GM19395 (cell line): ENCODE data around the gene FBXO34.
"Not testable (repeated sequence)": the region's sequence is repeated elsewhere in the genome, so short reads cannot be mapped to it uniquely, and the experiment has no call there.

ENCODE experiments used
- ATAC-seq: cut with Tn5 transposase; IDR thresholded peaks from one replicate; pipeline ENCODE4 v1.9.1; 2021; ENCODE audit warnings: mild to moderate bottlenecking, moderate library complexity; ENCODE audit not compliant: unreplicated experiment

The FBXO34 gene

DNA sequence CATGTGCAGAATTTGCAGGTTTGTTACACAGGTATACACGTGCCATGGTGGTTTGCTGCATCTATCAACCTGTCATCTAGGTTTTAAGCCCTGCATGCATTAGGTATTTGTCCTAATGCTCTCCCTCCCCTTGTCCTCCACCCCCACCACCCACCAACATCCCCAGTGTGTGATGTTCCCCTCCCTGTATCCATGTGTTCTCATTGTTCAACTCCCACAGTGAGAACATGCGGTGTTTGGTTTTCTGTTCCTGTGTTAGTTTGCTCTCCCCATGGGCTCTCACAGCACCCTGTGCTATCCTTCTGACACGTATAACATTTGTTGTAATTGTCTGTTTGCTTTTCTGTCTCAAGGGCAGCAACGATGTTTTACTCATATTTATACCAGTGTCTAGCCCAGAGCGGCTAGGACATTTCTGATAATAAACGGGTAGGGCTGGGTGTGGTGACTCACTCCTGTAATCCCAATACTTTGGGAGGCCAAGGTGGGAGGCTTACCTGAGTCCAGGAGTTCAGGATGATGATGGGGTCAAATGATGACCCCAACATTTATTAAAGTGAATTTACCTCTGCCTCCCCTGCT is 73.5 kb downstream of the FBXO34 start:
- not testable (repeated sequence) for ATAC-seq

DNA sequence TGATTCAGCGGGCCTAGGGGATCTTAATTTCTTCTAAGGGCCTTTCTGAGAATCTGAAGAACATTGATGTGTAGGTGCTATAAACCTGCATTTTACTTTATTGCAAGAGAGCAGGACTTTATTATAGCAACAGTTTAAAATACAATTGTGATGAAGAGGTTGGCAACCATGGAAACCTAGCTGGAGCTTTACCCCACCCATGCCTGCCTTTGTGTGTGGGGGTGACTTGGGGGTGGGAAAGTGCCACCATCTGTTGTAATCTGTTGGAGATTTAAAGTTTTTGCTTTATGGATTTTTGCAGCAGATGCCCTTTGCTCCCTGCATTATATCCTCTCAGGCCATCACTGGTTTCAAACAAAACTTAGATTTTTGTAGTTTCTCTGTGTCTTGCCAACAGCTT is 75.8 kb downstream of the FBXO34 start:
- no peak for ATAC-seq

DNA sequence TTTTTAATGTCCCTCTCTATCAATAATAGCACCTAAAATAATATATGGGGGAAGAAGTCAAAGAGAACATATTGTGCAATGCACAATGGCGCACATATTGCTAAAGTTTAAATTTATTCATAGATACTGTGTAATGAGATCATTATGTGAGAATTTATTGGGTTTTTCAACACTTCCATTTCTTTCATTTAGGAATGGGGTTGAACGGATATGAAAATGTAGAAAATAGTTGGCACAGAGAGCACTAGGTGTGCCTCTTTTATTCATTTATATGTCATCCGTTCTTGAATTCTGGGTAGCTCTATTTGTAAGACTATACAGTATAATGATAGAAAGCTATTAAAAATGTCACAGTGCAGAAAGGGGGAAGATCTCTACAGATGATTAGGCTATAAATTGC is 76.5 kb downstream of the FBXO34 start:
- ATAC-seq: no peak

DNA sequence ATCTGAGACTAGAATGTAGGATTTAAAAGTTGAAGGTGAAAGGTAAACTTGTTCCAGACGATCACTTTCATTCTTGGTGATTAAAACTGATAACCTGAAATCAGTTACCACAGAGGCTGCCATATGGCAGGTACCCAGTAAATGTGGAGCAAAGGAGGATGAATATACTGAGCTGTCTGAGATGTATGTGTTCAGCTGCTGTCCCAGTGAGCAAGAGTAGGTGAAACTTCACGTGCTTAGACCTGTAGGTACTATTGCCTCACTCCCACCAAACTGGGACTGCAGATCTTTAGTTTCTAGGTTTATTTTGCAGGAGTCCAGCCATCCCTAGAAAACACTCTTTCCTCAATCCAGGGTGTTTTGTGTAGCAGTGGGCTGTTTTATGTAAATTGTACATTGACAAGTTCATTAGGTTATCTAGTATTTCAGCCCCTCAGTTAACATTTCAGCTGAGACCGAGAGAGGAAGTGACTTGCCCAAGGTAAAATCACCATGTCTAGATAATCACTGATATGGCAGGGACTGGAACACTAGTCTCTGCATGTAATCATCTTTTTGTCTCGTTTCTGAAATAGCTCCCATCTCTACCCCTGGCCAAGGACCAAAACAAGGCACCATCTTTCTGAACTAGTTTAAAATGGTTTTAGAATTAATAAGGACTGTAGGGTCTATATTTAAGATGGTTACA is 77.7 kb downstream of the FBXO34 start:
- peak; percentile 80 for ATAC-seq

DNA sequence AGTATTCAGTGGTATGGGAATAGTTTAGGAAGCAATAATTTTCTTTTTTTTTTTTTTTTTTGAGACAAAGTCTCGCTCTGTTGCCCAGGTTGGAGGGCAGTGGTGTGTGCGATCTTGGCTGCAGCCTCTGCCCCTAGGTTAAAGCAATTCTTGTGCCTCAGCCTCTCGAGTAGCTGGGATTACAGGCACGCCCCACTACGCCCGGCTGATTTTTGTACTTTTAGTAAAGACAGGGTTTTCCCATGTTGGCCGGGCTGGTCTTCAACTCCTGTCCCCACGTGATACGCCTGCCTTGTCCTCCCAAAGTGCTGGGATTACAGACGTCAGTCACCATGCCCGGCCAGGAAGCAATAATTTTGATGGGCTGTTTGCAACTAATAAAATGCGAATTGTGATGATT is 78.3 kb downstream of the FBXO34 start:
- ATAC-seq: peak; percentile 62

DNA sequence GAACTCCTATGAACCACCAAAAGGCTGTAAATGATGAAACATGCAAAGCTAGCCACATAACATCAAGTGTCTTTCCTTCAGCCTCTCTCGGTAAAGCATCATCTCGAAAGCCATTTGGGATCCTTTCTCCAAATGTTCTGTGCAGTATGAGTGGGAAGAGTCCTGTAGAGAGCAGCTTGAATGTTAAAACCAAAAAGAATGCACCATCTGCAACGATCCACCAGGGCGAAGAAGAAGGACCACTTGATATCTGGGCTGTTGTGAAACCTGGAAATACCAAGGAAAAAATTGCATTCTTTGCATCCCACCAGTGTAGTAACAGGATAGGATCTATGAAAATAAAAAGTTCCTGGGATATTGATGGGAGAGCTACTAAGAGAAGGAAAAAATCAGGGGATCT is 79.2 kb downstream of the FBXO34 start:
- ATAC-seq: no peak

DNA sequence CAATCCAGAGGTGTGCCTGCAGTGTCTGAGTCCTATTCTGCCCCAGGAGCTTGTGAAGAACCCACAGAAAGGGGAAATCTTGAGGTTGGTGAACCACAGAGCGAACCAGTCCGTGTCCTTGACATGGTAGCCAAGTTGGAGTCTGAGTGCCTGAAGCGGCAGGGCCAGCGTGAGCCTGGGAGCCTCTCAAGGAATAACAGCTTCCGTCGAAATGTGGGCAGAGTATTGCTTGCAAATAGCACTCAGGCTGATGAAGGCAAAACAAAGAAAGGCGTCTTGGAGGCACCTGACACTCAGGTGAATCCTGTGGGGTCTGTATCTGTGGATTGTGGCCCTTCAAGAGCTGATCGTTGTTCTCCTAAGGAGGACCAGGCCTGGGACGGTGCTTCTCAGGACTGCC is 79.9 kb downstream of the FBXO34 start:
- no peak for ATAC-seq

DNA sequence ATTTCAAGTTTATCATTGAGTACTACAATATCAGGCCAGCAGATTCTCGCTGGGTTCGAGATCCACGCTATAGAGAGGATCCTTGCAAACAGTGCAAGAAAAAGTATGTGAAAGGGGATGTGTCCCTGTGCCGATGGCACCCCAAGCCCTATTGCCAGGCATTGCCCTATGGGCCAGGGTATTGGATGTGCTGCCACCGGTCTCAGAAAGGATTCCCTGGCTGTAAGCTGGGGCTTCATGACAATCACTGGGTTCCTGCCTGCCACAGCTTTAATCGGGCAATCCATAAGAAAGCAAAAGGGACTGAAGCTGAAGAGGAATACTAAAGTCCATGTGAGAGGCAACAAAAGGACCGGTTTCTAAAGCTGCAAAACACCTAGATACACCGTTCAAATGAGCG is 81.0 kb downstream of the FBXO34 start:
- ATAC-seq: no peak

DNA sequence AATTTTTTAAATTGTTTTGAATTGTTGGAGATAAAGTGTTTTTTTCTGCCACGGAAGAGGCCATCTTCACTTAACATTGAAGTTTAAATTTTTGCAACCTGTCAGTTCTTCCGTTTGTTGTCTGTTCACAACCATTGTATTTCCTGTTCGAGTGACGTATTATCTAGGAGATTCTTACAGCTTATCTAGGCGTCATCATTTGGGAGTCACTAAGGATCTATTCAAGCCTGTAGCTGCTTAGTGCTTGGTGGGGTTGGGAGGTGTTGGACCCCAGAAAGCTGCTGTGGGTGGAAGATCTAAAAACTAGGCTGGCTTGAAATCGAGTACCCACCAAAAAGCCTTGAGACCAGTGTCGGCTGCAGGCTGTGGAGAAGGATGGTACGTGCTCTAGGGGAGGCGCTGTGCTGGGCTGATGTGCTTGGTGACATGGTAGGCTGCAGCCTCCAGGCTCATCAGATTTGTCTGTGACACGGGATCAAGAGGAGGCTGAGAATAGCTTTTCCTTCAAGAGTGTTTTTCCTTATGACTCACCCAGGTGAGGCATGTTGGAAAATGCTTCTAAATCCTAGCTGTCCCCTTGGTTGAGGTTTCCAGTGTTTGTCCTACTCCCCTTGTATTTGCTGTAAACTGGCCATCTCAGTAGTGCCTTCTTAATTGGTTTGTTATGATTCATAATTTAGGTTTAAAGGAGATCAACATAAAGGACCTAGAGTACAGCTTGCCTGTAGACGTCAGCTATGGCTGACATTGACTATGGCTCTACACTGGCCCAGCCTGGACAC is 82.7 kb downstream of the FBXO34 start:
- ATAC-seq: no peak

DNA sequence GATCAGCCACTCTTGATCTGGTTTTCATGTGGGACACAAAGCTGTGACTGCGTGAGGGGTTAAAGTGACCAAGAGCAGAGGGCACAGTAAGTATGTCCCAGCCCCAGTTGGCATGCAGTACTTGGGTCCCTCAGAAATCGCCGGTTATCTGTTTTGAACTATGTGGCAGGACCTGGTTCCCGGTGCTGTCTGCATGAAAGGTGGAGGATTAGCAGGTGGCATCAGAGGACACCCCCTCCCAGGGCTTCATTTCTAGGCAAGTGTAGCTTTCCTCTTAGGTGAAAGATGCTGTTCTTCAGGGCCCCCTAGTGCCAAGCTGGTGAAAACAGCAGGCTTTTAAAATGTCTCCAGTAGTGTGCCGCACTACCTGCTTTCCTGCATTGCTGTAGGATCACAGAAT is 83.3 kb downstream of the FBXO34 start:
- ATAC-seq: peak; percentile 77

DNA sequence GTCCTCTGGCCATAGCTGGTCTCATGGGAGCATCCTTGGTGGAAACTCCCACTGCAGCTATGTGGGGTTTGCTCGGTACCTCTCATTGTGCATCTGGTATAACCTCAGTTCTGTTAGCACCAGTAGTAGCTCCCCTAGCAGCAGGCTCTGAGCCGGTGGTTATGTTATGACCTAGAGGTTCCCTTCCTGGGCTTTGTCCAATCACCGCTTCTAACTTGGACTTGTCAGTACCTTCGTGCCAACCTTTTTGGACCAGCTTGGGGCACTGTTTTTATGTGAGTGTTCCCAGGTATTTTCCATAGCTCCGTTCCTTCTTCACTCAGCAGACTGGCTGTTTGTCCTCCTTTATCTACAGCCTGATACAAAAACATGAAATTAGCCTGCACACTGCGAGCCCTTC is 84.7 kb downstream of the FBXO34 start:
- ATAC-seq: no peak

DNA sequence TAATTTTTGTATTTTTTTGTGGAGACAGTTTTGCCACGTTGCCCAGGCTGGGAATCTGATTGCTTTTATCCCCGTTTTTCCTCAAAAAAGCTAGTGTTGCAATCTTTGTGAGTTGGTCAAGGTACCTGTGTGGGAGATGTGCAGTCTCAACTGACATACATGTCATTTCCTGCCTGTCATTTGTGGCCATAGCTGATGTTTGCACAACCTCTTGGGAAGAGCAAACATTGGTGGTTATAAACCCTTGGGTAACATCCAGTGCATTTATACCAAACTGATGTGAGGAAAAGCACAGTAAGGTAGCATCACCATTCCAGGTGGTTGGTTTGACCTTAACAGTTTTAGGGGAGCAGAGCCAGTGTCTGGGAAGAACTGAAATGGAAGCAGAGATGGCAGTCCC is 85.7 kb downstream of the FBXO34 start:
- ATAC-seq: no peak

DNA sequence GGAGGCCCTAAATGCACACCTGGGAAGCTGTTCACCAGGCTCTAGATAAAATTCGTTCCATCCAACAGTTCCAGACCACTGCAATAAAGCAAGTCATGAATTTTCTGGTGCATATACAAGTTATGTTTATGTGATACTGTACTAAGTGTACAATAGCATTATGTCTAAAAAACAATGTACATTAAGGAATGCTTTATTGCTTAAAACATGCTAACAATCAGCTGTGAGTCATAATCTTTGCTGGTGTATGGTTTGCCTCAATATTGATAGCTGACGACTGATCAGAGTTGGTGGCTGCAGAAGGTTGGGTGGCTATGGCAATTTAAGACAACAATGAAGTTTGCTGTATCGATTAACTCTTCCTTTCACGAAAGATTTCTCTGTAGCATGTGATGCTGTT is 88.1 kb downstream of the FBXO34 start:
- no peak for ATAC-seq

DNA sequence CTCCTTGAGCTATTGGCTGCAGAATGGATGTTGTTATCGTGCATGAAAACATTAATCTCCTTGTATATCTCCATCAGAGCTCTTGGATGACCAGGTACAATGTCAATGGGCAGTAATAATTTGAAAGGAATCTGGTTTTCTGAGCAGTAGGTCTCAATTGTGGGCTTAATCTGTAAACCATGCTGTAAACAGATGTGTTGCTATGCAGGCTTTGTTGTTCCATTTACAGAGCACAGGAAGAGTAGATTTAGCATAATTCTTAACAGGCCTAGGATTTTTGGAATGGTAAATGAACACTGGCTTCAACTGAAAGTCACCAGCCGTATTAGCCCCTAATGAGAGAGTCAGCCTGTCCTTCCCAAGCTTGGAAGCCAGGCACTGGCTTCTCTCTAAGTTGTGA is 90.0 kb downstream of the FBXO34 start:
- ATAC-seq: no peak

DNA sequence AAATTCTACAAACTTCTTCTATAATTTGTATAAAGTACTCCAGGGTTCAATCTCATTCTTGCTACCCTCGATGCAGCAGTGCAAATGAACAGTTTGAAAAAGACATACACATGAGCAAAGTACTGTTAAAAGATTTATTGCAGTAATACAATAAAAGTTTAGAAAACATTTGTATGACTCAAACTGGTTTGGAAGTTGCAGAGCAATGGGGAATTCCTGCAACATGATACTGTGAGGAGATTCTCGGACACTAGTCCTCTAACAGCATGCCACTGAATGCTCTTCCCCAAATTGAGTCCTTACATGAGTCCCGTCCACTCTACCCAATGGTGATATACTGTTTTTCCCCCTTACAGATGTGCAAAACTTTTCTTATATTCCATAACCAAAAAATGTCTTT is 95.0 kb downstream of the FBXO34 start:
- no peak for ATAC-seq

DNA sequence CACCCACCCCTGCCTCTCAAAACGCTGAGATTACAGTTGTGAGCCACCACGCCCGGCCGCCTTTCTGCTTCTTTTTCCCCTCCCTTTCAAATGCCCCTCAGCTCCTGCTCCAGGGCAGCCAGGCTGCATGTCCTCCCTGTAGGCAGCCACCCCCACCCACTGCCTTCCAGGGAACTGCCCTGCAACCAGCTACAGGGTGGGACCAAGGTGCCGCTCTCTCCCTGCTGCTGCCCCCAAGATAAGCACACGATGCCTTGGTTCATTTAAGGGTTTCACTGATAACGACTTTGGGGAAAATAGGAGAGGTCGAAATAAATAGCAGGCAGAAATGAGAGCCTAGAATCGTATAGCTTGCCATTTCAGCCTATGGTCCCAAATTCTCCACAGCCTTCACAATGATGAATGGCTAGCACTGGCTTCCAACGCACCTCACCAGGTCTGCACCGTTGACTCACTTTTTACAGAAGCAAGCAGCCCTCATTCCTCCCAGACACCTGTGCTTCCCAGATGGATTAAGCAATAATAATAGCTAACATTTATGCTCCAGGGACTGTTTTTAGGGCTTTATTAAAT is 99.7 kb downstream of the FBXO34 start:
- ATAC-seq: no peak

DNA sequence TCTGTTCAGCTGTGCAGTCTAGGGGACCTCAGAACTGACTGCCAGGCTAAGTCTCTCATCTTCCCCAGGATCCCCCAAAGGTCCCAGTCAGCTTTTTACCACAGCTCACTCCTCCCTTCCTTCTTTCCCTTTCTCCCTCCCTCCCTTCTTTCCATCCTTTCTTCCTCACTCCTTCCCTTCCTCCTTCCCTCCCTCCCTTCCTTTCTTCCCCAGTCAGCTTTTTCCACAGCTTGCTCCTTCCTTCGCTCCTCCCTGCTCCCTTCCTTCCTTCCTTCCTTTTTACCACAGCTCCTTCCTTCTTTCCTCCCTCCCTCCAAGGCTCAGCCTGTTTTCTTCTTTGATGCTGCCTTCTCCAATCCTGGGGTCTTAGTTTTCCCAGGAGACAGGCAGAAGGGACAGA is 101.2 kb downstream of the FBXO34 start:
- no peak for ATAC-seq

DNA sequence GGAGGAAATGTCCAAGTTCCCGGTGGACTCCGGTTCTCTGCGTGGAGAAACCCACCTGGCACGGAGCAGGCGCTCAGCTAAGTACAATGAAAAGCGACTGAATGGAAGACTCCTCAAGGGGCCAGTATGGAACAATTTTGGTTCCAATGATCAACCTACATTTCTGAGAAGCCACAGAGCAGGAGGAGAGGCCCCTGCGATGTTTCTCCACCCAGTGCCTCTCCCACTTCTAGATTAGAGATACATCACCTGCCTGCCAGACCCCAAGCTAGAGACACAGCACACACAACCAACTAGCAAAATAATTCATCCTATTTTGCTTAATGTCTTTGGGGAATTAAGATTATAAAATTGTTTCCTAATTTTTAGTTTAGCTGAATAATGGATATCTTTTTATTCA is 101.6 kb downstream of the FBXO34 start:
- ATAC-seq: no peak

DNA sequence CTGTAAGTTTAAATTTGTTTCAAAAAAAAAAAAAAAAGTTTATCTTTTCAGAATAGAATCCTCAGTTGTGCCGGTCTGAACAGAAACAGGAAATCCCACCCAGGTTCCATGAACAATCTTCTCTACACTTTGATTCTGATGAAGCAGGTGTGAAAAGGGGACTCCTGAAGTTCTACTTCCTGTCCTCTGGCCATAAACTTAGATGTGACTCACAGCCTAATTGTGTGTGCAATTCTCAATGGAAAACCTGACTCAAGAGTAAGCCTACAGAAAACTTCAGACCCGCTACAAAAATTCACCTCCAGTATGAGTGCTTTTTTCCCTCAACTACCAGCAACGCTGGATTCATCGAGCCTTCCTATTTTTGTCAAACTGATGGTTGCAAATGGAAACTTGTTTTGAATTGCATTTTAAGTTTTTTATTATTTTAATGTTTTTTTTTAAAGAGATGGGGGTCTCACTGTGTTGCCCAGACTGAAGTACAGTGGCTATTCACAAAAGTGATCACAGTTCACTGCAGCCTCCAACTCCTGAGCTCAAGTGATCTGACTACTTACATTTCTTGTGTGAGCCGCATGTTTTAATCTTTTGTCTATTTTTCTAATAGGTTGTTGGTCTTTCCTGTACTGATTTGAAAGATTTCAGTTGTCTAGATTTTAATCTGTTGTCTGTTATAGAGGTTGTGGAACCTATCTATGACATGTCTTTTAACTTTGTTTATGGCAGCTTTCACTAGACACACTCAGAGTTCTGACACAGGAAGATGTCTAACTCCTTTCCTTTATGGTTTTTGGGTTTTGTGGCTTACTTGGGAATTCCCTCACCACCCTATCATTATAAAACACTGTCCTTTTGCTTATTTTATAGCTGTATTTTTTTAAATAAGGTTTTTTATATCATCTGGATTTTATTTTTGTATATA is 102.8 kb downstream of the FBXO34 start:
- ATAC-seq: peak; percentile 43

DNA sequence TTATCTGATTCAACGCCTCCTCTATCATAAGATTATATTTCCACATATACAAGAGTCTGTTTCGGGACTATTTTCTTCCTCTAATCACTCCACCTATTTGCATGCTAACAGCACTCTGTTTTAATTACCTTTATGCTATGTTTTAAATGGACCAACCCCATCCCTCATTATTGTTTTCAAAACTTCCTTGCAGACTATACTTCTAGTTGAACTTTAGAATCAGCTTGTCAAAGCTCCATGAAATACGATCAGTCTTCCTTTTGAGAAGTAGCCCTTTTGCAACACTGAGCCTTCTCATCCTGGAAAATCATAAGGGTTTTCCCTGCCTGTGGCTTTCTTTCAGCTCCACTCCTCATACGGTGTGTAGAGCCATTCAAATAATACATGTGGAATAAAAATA is 103.5 kb downstream of the FBXO34 start:
- no peak for ATAC-seq

DNA sequence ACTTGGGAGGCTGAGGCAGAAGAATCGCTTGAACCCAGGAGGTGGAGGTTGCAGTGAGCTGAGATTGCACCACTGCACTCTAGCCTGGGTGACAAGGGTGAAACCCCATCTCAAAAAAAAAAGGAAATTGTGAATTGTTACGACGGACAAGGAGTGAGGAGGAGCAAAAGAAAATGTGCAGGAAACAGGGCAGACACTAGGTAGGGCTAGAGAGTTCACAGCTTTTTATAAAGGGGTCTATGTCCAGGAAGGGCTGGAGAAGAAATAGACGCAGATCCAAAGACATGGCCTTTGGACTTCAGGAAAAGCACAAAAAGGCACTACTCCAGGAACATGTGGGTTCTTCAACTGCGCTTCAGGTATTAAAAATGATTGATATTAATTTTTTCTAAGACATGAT is 106.0 kb downstream of the FBXO34 start:
- no peak for ATAC-seq
